SK-N-SH treated with all-trans-retinoic acid at 6 μM for 48 hours (cell line): Measurements from ENCODE around the gene FOXF2.

Source experiments
- ATAC-seq: fragments of 200-7000 bp; cut with Tn5 transposase; 3 replicates; pipeline ENCODE4 v1.9.1; 2020; ENCODE audit warnings: mild to moderate bottlenecking, moderate library complexity
- ARNTL ChIP-seq: fragments of 450-650 bp; formaldehyde crosslinking; IDR thresholded peaks from 2 replicates; pipeline ENCODE4 v1.5.0; 2020; ENCODE audit warnings: low read depth, mild to moderate bottlenecking, moderate library complexity, borderline replicate concordance
- BACH2 ChIP-seq: fragments of 250-450 bp; sonication (Bioruptor Pico); IDR thresholded peaks from 2 replicates; pipeline ENCODE4 v1.9.0; 2021; ENCODE audit warnings: mild to moderate bottlenecking, borderline replicate concordance
- CREB5 ChIP-seq: fragments of 250-450 bp; sonication (Bioruptor Pico); IDR thresholded peaks from 2 replicates; pipeline ENCODE4 v1.5.1; 2020; ENCODE audit warnings: low read depth, mild to moderate bottlenecking, moderate library complexity
- CSDC2 ChIP-seq: fragments of 250-450 bp; sonication (Bioruptor Pico); IDR thresholded peaks from 2 replicates; pipeline ENCODE4 v1.5.0; 2020; ENCODE audit warnings: mild to moderate bottlenecking, moderate library complexity
- CSRNP3 ChIP-seq: fragments of 250-450 bp; sonication (Bioruptor Pico); IDR thresholded peaks from 2 replicates; pipeline ENCODE4 v1.5.1; 2021; ENCODE audit warnings: mild to moderate bottlenecking, moderate library complexity
- ESRRG ChIP-seq: fragments of 250-450 bp; sonication (Bioruptor Pico); IDR thresholded peaks from 2 replicates; pipeline ENCODE4 v1.6.1; 2021; ENCODE audit warnings: mild to moderate bottlenecking
- GLIS3 ChIP-seq: fragments of 250-450 bp; sonication (Bioruptor Pico); IDR thresholded peaks from 2 replicates; pipeline ENCODE4 v1.5.0; 2020; ENCODE audit warnings: mild to moderate bottlenecking, moderate library complexity
- ISL1 ChIP-seq: fragments of 250-450 bp; sonication (Bioruptor Pico); IDR thresholded peaks from 2 replicates; pipeline ENCODE4 v2.1.2; 2022; ENCODE audit warnings: mild to moderate bottlenecking, moderate library complexity
- OSR1 ChIP-seq: fragments of 250-450 bp; sonication (Bioruptor Pico); IDR thresholded peaks from 2 replicates; pipeline ENCODE4 v1.8.0; 2022; ENCODE audit warnings: moderate library complexity, mild to moderate bottlenecking, inconsistent platforms
- PATZ1 ChIP-seq: fragments of 250-450 bp; sonication (Bioruptor Pico); IDR thresholded peaks from 2 replicates; pipeline ENCODE4 v1.8.0; 2020; ENCODE audit warnings: mild to moderate bottlenecking, moderate library complexity, borderline replicate concordance
- POU6F1 ChIP-seq: fragments of 250-450 bp; sonication (Bioruptor Pico); IDR thresholded peaks from 2 replicates; pipeline ENCODE4 v1.8.0; 2021; ENCODE audit warnings: low read depth, mild to moderate bottlenecking, moderate library complexity, borderline replicate concordance
- PPARA ChIP-seq: fragments of 250-450 bp; sonication (Bioruptor Pico); IDR thresholded peaks from 2 replicates; pipeline ENCODE4 v1.5.0; 2020; ENCODE audit warnings: mild to moderate bottlenecking, borderline replicate concordance
- SNAI2 ChIP-seq: fragments of 250-450 bp; sonication (Bioruptor Pico); IDR thresholded peaks from 2 replicates; pipeline ENCODE4 v1.5.0; 2020; ENCODE audit warnings: mild to moderate bottlenecking, moderate library complexity
- TCF4 ChIP-seq: fragments of 250-450 bp; sonication (Bioruptor Pico); IDR thresholded peaks from 2 replicates; pipeline ENCODE4 v1.8.0; 2021; ENCODE audit warnings: mild to moderate bottlenecking, moderate library complexity, borderline replicate concordance
- TOX ChIP-seq: fragments of 250-450 bp; sonication (Bioruptor Pico); IDR thresholded peaks from 2 replicates; pipeline ENCODE4 v1.8.0; 2021; ENCODE audit warnings: mild to moderate bottlenecking, moderate library complexity, borderline replicate concordance
- TSHZ2 ChIP-seq: fragments of 250-450 bp; sonication (Bioruptor Pico); IDR thresholded peaks from 2 replicates; pipeline ENCODE4 v1.5.0; 2020; ENCODE audit warnings: mild to moderate bottlenecking, moderate library complexity
- ZC3H10 ChIP-seq: fragments of 250-450 bp; sonication (Bioruptor Pico); IDR thresholded peaks from 2 replicates; pipeline ENCODE4 v1.5.1; 2021; ENCODE audit warnings: mild to moderate bottlenecking, moderate library complexity
- ZFP3 ChIP-seq: fragments of 250-450 bp; sonication (Bioruptor Pico); IDR thresholded peaks from 2 replicates; pipeline ENCODE4 v1.5.0; 2020; ENCODE audit warnings: mild to moderate bottlenecking, moderate library complexity
- ZFP30 ChIP-seq: fragments of 450-650 bp; formaldehyde crosslinking; IDR thresholded peaks from 2 replicates; pipeline ENCODE4 v1.5.0; 2022; ENCODE audit warnings: mild to moderate bottlenecking, moderate library complexity
- ZNF565 ChIP-seq: fragments of 450-650 bp; formaldehyde crosslinking; conservative IDR thresholded peaks from 2 replicates; pipeline ENCODE4 v1.5.0; 2020; ENCODE audit warnings: low read depth, mild to moderate bottlenecking, moderate library complexity
- ZNF70 ChIP-seq: fragments of 450-650 bp; formaldehyde crosslinking; IDR thresholded peaks from 2 replicates; pipeline ENCODE4 v1.5.0; 2020; ENCODE audit warnings: mild to moderate bottlenecking, moderate library complexity
- ZNF8 ChIP-seq: fragments of 450-650 bp; formaldehyde crosslinking; IDR thresholded peaks from 2 replicates; pipeline ENCODE4 v1.5.0; 2020; ENCODE audit warnings: mild to moderate bottlenecking, moderate library complexity

FOXF2 gene

GRCh38 chr6:1380625-1381427, 8.6 kb upstream of the FOXF2 start:
- no peak for TF ChIP-seq ESRRG (CRISPR knock-in tag)
- no peak for TF ChIP-seq TOX
- TF ChIP-seq TCF4 (CRISPR knock-in tag): no peak
- no peak for TF ChIP-seq POU6F1 (CRISPR knock-in tag)
- no peak for TF ChIP-seq ISL1 (CRISPR knock-in tag)
- TF ChIP-seq ZFP3 (CRISPR knock-in tag): no peak
- no peak for TF ChIP-seq CSDC2 (CRISPR knock-in tag)
- TF ChIP-seq GLIS3 (CRISPR knock-in tag): no peak
- no peak for TF ChIP-seq ZC3H10 (CRISPR knock-in tag)
- TF ChIP-seq OSR1: no peak
- TF ChIP-seq ARNTL (CRISPR knock-in tag): no peak
- TF ChIP-seq, all 23 proteins: peak for 0
- no peak for ATAC-seq

- peak; percentile 88 for ATAC-seq
- TF ChIP-seq GLIS3 (CRISPR knock-in tag) (no peak), ZNF565 (no peak), PPARA (no peak), ESRRG (CRISPR knock-in tag) (no peak), SNAI2 (no peak), CREB5 (CRISPR knock-in tag) (no peak), ZNF70 (CRISPR knock-in tag) (no peak), PATZ1 (CRISPR knock-in tag) (no peak), BACH2 (CRISPR knock-in tag) (no peak)
- TF ChIP-seq, all 23 proteins: peak for 0
Measured at GRCh38 chr6:1381481-1382330, 7.7 kb upstream of the FOXF2 start.

- peak; percentile 11; the same call in 2 of the 3 replicates for ATAC-seq
- TF ChIP-seq ISL1 (CRISPR knock-in tag) (no peak), CREB5 (CRISPR knock-in tag) (no peak), PPARA (no peak), ARNTL (CRISPR knock-in tag) (no peak), GLIS3 (CRISPR knock-in tag) (no peak), ZC3H10 (CRISPR knock-in tag) (no peak), ZNF70 (CRISPR knock-in tag) (no peak), ZNF565 (no peak), OSR1 (no peak), POU6F1 (CRISPR knock-in tag) (no peak), CSRNP3 (CRISPR knock-in tag) (no peak), ESRRG (CRISPR knock-in tag) (no peak), TSHZ2 (CRISPR knock-in tag) (no peak), TOX (no peak), ZFP30 (CRISPR knock-in tag) (no peak), BACH2 (CRISPR knock-in tag) (no peak), SNAI2 (no peak), ZNF8 (CRISPR knock-in tag) (no peak)
Measured at GRCh38 chr6:1382331-1382882, 7.0 kb upstream of the FOXF2 start.
